Activated CD4-positive, alpha-beta T cell treated with anti-CD3 and anti-CD28 coated beads, Interleukin-2, amount 10 ng/mL, durations not matched to agents 24 days and 14 days (primary cell): ENCODE results near the gene NAALADL2. TPM values are rescaled to one million over a fixed set of nuclear protein-coding genes. Genes with fewer than 3 reads are reported as not detected.

Source experiments
- DNase-seq: peaks from one replicate; pipeline ENCODE4 v3.0.0; 2022
- H3K27ac Mint-ChIP-seq: one replicate; pipeline ENCODE4 v1.8.0; 2022; ENCODE audit warnings: mild to moderate bottlenecking, mixed read lengths
- H3K27me3 Mint-ChIP-seq: one replicate; pipeline ENCODE4 v1.8.0; 2022; ENCODE audit warnings: mixed read lengths
- H3K36me3 Mint-ChIP-seq: one replicate; pipeline ENCODE4 v1.8.0; 2022; ENCODE audit warnings: low read depth, mild to moderate bottlenecking, mixed read lengths
- H3K4me1 Mint-ChIP-seq: one replicate; pipeline ENCODE4 v1.8.0; 2021; ENCODE audit warnings: mixed read lengths
- H3K4me3 Mint-ChIP-seq: one replicate; pipeline ENCODE4 v1.8.0; 2022; ENCODE audit warnings: mild to moderate bottlenecking, moderate library complexity, mixed read lengths
- H3K9me3 Mint-ChIP-seq: one replicate; pipeline ENCODE4 v1.8.0; 2021; ENCODE audit warnings: mixed read lengths
- intact Hi-C: fragments of 100-400 bp; cut with micrococcal nuclease; formaldehyde crosslinking; loops from one replicate; pipeline ENCODE4 v1.15.1; 2023
- total RNA-seq: library from RNA; stranded (reverse); gene quantifications from 2 replicates; pipeline ENCODE4 v1.2.3, GENCODE V29; 2022

NAALADL2 gene
- total RNA-seq, 1 donor from 2014 or later: not detected

DNA sequence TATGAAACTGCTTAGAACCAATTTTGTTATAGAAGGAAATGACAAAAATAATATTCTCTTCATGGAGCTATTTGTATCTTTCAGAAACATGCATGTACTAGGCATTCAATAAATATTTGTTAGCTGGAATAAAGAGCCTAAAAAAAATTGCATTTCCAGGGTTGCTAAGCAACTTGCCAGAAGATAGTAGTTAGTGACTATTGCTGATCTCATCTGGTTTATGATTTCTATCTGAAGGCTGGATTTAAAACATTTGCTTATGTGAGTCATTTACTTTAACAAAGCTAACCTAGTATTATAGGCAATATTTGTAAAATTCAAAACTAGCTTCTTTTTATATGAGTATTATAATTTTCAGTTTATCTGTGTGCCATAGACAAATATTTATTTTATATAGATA, 78.3 kb downstream of the NAALADL2 start:
- intact Hi-C loops: no loop called here
- Mint-ChIP-seq H3K4me1 (no peaks in the 10 kb centered on the region), H3K36me3 (no peaks in the 10 kb centered on the region), H3K27ac (no peak overlapping the region), H3K4me3 (no peak overlapping the region), H3K27me3 (no peaks in the 10 kb centered on the region), H3K9me3 (peaks cover 7% of the 10 kb centered on the region)
- no peak for DNase-seq

DNA sequence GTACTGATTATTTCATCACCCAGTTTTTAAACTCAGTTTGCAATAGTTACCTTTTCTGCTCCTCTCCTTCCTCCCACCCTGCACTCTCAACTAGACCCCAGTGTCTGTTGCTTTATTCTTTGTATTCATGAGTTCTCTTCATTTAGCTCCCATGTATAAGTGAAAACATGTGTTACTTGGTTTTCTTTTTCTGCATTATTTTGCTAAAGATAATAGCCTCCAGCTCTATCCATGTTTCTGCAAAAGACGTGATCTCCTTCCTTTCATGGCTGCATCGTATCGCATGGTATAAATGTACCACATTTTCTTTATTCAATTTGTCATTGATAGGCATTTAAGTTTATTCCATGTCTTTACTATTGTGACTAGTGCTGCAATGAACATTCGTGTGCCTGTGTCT, 79.0 kb downstream of the NAALADL2 start:
- Mint-ChIP-seq H3K4me1 (no peaks in the 10 kb centered on the region), H3K9me3 (peaks cover 7% of the 10 kb centered on the region), H3K27me3 (no peaks in the 10 kb centered on the region), H3K36me3 (no peaks in the 10 kb centered on the region), H3K27ac (no peak overlapping the region), H3K4me3 (no peak overlapping the region)
- no peak for DNase-seq
- intact Hi-C loops: no loop called here

DNA sequence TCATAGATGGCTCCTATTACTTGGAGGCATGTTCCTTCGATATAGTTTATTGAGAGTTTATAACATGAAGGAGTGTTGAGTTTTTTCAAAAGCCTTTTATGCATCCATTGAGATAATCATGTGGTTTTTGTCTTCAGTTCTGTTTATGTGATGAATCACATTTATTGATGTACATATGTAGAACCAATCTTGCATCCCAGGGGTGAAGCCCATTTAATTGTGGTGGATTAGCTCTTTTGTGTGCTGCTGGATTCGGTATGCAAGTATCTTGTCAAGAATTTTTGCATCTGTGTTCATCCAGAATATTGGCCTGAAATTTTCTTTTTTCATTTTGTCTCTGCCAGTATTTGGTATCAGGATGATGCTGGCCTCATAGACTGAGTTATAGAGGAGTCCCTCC, 81.0 kb downstream of the NAALADL2 start:
- no peak for DNase-seq
- Mint-ChIP-seq H3K36me3 (no peaks in the 10 kb centered on the region), H3K4me1 (no peaks in the 10 kb centered on the region), H3K9me3 (peaks cover 7% of the 10 kb centered on the region), H3K27ac (no peak overlapping the region), H3K4me3 (no peak overlapping the region), H3K27me3 (no peaks in the 10 kb centered on the region)
- intact Hi-C loops: no loop called here

DNA sequence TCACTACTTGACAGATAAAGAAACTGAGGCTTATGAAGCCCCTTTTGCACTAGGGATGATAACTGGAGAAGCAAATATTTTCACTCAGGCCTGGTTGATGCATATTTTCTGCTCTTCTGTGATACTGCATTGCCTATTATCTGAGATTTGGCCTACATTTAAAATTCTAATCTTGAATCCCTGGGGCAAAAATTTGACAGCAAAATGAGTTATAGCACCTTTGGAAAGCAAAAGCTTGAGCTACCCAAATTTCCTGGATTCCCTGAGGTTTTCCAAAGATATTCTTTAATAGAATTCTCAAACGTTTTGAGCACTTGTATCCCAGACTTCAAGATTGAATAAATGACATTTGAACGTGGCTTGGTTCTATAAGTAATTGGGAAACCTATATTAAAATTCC, 86.1 kb downstream of the NAALADL2 start:
- H3K4me3 Mint-ChIP-seq: no peak overlapping the region
- H3K9me3 Mint-ChIP-seq: peaks cover 7% of the 10 kb centered on the region
- no peak overlapping the region for H3K27ac Mint-ChIP-seq
- no peaks in the 10 kb centered on the region for H3K27me3 Mint-ChIP-seq
- no peak for DNase-seq
- intact Hi-C loops: no loop called here
- no peaks in the 10 kb centered on the region for H3K36me3 Mint-ChIP-seq
- H3K4me1 Mint-ChIP-seq: no peaks in the 10 kb centered on the region

DNA sequence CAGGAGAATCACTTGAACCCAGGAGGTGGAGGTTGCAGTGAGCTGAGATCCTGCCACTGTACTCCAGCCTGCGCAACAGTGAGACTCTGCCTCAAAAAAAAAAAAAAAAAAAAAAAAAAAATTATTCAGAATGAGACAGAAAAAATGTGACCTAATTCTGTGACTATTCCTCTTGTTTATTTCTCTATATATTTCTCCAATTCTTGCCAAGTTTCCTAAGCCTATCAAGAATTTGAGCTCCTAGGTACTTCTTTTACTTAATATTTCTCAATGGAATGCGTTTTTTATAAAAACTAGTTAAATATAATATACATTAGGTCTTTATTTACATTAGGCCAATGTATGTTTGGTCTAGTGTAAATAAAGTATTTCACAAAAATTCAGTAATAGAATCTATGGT, 86.8 kb downstream of the NAALADL2 start:
- H3K9me3 Mint-ChIP-seq: peaks cover 2% of the 10 kb centered on the region
- no peak overlapping the region for H3K27ac Mint-ChIP-seq
- intact Hi-C loops: no loop called here
- no peak for DNase-seq
- H3K4me1 Mint-ChIP-seq: no peaks in the 10 kb centered on the region
- H3K27me3 Mint-ChIP-seq: no peaks in the 10 kb centered on the region
- no peaks in the 10 kb centered on the region for H3K36me3 Mint-ChIP-seq
- no peak overlapping the region for H3K4me3 Mint-ChIP-seq

DNA sequence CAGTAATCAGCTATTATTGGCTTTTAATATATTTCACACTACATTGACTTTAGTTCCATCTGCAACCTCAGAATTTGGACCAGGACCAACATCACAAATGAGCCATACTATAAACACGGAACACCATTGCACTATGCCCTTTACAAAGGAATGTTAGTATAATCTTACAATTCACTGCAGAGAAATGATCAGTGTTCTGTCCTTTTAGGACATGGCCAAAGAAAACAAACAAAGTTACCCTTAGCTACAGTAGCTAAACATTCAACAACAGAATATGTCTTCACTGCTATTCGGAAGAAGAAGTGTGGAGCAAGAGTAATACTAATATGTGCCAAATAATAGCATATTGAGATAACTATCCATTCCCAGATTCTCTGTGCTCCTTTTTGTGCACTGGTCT, 90.4 kb downstream of the NAALADL2 start:
- DNase-seq: no peak
- no peaks in the 10 kb centered on the region for H3K36me3 Mint-ChIP-seq
- no peaks in the 10 kb centered on the region for H3K9me3 Mint-ChIP-seq
- no peak overlapping the region for H3K4me3 Mint-ChIP-seq
- no peak overlapping the region for H3K27ac Mint-ChIP-seq
- intact Hi-C loops: no loop called here
- H3K4me1 Mint-ChIP-seq: no peaks in the 10 kb centered on the region
- no peaks in the 10 kb centered on the region for H3K27me3 Mint-ChIP-seq

DNA sequence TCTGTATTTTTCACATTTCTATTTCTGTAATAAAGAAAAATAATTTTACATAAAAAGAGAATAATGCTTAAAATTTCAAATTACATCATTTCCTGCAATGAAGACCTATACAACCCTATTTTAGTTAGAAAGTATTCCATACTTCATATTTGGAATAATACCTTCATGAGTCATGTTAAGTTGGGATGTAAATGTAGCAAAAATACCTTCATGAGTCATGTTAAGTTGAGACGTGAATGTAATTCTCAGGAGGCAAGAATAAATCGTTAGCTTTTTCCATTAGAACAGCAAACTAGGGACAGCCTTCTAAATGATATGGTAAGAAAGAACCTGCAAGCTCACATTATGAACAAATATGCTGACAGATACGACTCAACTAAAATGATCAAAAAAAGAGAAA, 91.9 kb downstream of the NAALADL2 start:
- no peaks in the 10 kb centered on the region for H3K27me3 Mint-ChIP-seq
- H3K4me1 Mint-ChIP-seq: no peaks in the 10 kb centered on the region
- DNase-seq: no peak
- no peaks in the 10 kb centered on the region for H3K9me3 Mint-ChIP-seq
- H3K36me3 Mint-ChIP-seq: no peaks in the 10 kb centered on the region
- intact Hi-C loops: no loop called here
- H3K27ac Mint-ChIP-seq: no peak overlapping the region
- H3K4me3 Mint-ChIP-seq: no peak overlapping the region

DNA sequence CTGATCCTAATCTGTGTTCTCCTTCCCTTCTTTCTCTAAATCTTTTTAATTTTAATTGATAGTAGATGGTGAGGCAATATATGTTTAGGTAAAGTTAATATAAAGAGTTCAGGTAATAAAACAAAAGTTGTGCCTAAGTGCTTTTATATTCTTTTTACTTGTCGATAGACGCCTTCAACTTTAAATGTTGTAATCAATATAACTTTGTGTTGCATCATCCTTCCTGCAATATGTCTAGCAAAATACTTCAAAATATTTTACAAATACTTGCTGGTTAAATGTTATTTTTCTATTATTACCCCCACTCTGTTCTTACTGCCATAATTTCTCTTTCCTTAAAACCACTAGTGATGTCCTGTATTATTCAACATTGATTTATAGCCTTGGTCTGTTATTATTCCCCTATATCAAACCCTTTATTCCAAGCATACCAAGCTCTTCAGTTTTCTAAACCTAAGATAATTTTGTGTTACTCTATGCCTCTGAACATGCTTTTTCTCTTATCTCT, 92.4 kb downstream of the NAALADL2 start:
- Mint-ChIP-seq H3K27ac (no peak overlapping the region), H3K27me3 (no peaks in the 10 kb centered on the region), H3K4me1 (no peaks in the 10 kb centered on the region), H3K9me3 (no peaks in the 10 kb centered on the region), H3K36me3 (no peaks in the 10 kb centered on the region), H3K4me3 (no peak overlapping the region)
- DNase-seq: no peak
- intact Hi-C loops: no loop called here

DNA sequence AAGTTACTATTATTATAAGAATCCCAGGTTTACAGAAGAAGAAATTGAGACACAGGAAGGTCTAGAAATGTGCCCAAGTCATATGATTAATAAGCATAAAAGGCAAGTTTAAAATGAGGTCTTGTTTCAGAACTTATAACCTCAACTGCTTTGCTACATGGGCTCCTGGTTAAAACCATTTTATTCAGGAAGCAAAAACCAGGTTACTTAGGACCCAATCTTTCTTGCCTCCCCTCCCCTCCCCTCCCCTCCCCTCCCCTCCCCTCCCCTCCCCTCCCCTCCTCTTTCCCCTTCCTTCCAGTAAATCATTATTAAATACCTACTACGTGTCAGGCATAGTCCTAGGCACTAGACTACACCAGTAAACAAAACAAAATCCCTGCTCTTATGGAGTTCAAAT, 93.9 kb downstream of the NAALADL2 start:
- intact Hi-C loops: no loop called here
- H3K27me3 Mint-ChIP-seq: no peaks in the 10 kb centered on the region
- H3K27ac Mint-ChIP-seq: no peak overlapping the region
- DNase-seq: no peak
- no peaks in the 10 kb centered on the region for H3K4me1 Mint-ChIP-seq
- H3K9me3 Mint-ChIP-seq: no peaks in the 10 kb centered on the region
- no peaks in the 10 kb centered on the region for H3K36me3 Mint-ChIP-seq
- H3K4me3 Mint-ChIP-seq: no peak overlapping the region

DNA sequence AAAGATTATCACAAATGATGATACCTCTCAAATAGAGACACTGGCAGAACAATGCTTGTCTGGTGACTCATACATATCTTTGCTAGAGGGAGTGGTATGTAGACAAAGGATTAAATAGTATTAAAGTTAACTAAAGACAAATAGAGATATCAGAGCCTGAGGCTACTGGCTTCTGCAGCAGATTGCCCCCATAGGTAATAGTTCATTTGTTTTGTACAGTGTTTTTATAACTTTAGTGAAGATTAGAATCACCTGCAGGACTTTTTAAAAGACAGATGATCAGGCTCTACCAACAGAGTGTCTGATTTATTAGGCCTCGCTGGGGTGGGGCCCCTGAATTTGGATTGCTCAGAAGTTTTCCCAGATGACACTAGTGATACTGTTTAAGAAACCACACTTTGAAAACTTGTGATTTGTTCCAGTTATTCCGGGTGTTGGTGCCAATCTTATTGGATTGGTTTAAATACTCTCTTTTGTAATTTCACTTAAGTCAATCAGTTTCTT, 96.4 kb downstream of the NAALADL2 start:
- Mint-ChIP-seq H3K9me3 (no peaks in the 10 kb centered on the region), H3K4me3 (no peak overlapping the region), H3K27ac (no peak overlapping the region), H3K4me1 (no peaks in the 10 kb centered on the region), H3K36me3 (no peaks in the 10 kb centered on the region), H3K27me3 (no peaks in the 10 kb centered on the region)
- intact Hi-C loops: no loop called here
- no peak for DNase-seq

DNA sequence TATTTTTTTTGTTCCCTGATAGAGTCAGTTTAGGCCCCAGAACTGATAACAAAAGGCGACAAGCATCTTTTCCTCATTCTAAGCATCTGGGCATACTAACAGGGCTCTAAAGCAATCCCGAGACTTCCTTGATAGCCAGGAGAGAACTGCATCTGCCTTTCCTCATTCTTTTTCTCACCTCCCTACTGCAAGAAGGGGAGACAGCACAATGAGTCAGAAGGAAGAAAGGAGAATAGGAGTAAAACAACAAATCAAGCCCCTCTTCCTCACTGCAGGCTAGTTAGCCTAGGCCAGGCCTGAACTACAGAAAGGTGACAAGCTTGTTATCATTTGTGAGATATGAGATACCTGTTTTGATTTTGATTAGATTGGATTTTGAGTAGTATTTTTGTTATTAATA, 97.9 kb downstream of the NAALADL2 start:
- no peaks in the 10 kb centered on the region for H3K36me3 Mint-ChIP-seq
- H3K27me3 Mint-ChIP-seq: no peaks in the 10 kb centered on the region
- no peaks in the 10 kb centered on the region for H3K4me1 Mint-ChIP-seq
- no peak overlapping the region for H3K27ac Mint-ChIP-seq
- DNase-seq: no peak
- no peaks in the 10 kb centered on the region for H3K9me3 Mint-ChIP-seq
- H3K4me3 Mint-ChIP-seq: no peak overlapping the region
- intact Hi-C loops: no loop called here

DNA sequence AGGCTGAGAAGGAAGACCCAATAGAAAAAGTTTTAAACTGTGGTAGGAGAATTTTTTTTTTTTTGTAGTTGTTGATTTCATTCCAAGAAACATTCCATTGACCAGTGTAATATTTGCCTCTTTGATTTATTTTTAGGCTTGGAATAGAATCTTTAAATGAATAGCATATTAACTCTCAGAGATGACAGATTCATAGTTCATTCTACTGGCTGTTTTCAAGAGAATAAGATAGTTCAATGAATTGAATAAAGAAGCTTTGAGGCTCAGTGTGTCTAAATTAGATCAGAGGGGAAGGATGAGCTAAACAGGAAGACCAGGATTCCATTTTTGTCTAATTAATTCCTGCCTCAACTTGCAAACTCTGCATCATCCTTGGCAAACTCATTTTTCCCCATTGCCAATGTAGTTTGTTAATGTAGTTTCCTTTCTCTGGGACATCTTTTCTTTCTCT, 98.4 kb downstream of the NAALADL2 start:
- Mint-ChIP-seq H3K9me3 (no peaks in the 10 kb centered on the region), H3K36me3 (no peaks in the 10 kb centered on the region), H3K27me3 (no peaks in the 10 kb centered on the region), H3K4me1 (no peaks in the 10 kb centered on the region), H3K27ac (no peak overlapping the region), H3K4me3 (no peak overlapping the region)
- no peak for DNase-seq
- intact Hi-C loops: no loop called here

DNA sequence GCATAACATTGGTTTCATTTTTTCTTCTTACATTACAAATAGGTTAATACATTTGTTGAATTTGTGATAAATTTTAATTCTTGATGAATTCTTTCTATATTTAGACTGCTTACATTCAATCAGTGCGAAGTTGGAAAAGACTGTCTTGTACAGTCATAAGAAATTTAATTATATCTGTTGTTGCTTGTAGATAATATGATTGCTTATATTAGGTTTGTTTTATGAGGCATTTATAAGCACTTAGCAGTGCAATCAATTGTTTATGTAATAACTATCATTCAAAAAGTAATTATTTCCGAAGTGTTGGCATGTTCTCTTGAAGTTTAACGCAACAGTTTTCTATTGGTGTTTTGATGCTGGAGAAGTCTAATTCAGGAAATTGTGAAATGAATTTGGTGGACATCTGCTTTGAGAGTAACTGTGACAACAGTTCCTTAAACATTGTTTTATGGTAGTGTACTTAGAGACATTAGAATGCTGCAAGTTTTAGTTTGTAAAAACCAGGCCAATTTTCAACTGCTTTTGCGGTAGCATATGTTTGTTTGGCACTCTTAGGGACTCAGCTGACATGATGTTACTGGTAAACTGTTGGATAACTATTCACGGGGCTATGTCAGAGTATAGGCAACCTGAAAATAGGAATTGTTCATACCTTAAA, 99.7 kb downstream of the NAALADL2 start:
- H3K4me1 Mint-ChIP-seq: no peaks in the 10 kb centered on the region
- H3K27ac Mint-ChIP-seq: no peak overlapping the region
- no peaks in the 10 kb centered on the region for H3K9me3 Mint-ChIP-seq
- intact Hi-C loops: no loop called here
- no peaks in the 10 kb centered on the region for H3K36me3 Mint-ChIP-seq
- H3K27me3 Mint-ChIP-seq: no peaks in the 10 kb centered on the region
- DNase-seq: no peak
- H3K4me3 Mint-ChIP-seq: no peak overlapping the region

DNA sequence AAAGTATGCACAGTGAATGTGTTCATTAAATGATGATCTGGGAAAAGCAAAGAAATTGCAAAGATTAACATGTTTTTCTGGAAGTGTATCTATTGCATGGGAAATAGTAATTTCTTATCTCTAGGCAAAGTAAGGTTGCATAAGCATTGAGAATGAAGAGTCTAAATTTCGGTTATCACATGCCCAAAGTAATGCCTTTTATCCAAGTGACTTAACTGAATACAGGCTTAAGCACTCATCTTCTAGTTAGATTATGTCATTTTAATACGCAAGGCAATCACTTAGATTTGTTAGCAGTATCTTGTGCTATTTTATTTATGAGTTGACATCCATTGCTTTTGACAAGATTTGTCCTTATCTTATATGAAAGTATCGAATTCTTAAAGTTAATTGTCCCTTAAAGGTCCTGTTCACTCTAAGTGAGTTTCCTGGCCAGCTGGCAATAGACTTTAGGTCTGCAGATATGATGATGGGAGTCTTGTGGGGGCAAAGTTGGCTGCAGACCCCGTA, 100.5 kb downstream of the NAALADL2 start:
- no peaks in the 10 kb centered on the region for H3K36me3 Mint-ChIP-seq
- no peaks in the 10 kb centered on the region for H3K27me3 Mint-ChIP-seq
- no peaks in the 10 kb centered on the region for H3K4me1 Mint-ChIP-seq
- DNase-seq: no peak
- intact Hi-C loops: no loop called here
- no peak overlapping the region for H3K27ac Mint-ChIP-seq
- no peak overlapping the region for H3K4me3 Mint-ChIP-seq
- H3K9me3 Mint-ChIP-seq: no peaks in the 10 kb centered on the region

DNA sequence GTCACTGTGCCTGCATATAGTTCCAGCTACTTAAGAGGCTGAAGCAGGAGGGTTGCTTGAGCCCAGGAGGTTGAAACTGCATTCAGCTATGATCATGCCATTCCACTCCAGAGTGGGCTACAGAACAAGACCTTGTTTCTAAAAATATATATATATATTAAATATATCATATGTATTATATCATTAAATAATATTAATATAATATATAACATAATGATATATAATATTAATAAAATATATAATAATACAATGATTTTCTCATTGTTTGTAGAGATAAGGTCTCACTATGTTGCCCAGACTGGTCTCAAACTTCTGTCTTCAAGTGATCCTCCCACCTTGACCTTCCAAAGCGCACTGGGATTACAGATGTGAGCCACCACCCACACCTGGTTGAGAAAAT, 101.8 kb downstream of the NAALADL2 start:
- H3K4me1 Mint-ChIP-seq: no peaks in the 10 kb centered on the region
- no peaks in the 10 kb centered on the region for H3K36me3 Mint-ChIP-seq
- no peak overlapping the region for H3K4me3 Mint-ChIP-seq
- intact Hi-C loops: no loop called here
- DNase-seq: no peak
- H3K9me3 Mint-ChIP-seq: no peaks in the 10 kb centered on the region
- no peaks in the 10 kb centered on the region for H3K27me3 Mint-ChIP-seq
- no peak overlapping the region for H3K27ac Mint-ChIP-seq
